AG04450 (cell line): ENCODE measurements around the gene MRC1. TPM values are rescaled to one million over a fixed set of nuclear protein-coding genes. Genes with fewer than 3 reads are reported as not detected.

Source experiments
- CTCF ChIA-PET: fragments of 300-600, 350-600 bp; formaldehyde crosslinking; extraction: SDS; loops from one replicate; lab custom pipeline; 2022; ENCODE audit warnings: antibody characterized with exemption, inconsistent platforms; lab: Charles Lee
- POLR2A ChIA-PET: fragments of 350-600 bp; formaldehyde crosslinking; extraction: SDS; loops from one replicate; lab custom pipeline; 2021; ENCODE audit warnings: antibody characterized with exemption, inconsistent platforms; lab: Yijun Ruan, JAX
- DNase-seq: peaks from one replicate; pipeline ENCODE4 v3.0.0-alpha.2; 2011; ENCODE audit warnings: low read depth, low spot score
- H3K27ac ChIP-seq: one replicate; pipeline ENCODE4 v1.5.1; 2012; ENCODE audit warnings: low read depth, low read length, control low read depth
- H3K27me3 ChIP-seq: one replicate; pipeline ENCODE4 v1.6.0; 2012; ENCODE audit warnings: low read length; ENCODE audit not compliant: control insufficient read depth, insufficient read depth
- H3K4me3 ChIP-seq: 2 replicates; pipeline ENCODE4 v1.5.1; 2011; ENCODE audit warnings: mild to moderate bottlenecking, low read depth, low read length, control low read depth
- H3K9me3 ChIP-seq: 2 replicates; pipeline ENCODE4 v1.5.1; 2012; ENCODE audit warnings: low read length; ENCODE audit not compliant: control insufficient read depth, insufficient read depth
- polyA plus RNA-seq: library from polyadenylated mRNA; depleted of rRNA; stranded (reverse); fragments of >200 nt; gene quantifications from 2 replicates; pipeline ENCODE4 v1.2.3, GENCODE V29; 2011
- TF ChIP-seq, protein P1 (sequence below): IDR thresholded peaks from 2 replicates; pipeline ENCODE4 v1.5.1; 2011; ENCODE audit warnings: low read depth, low read length, control low read depth, inconsistent platforms

MRC1 gene
- polyA plus RNA-seq, 1 experiment, result not detected

- CTCF ChIA-PET, result interaction anchor here (0.5 to 9.4 kb wide), 28 partner anchors 8 to 465 kb away, joined by 3 to 153 read pairs (median 5); no protein-coding TSS in a partner anchor
- POLR2A ChIA-PET, result no interaction called here
- Histone ChIP-seq H3K27me3 (peaks cover 2% of the 10 kb centered on the region), H3K27ac (no peak overlapping the region), H3K9me3 (no peaks in the 10 kb centered on the region), H3K4me3 (no peak overlapping the region)
- TF ChIP-seq, protein P1, sequence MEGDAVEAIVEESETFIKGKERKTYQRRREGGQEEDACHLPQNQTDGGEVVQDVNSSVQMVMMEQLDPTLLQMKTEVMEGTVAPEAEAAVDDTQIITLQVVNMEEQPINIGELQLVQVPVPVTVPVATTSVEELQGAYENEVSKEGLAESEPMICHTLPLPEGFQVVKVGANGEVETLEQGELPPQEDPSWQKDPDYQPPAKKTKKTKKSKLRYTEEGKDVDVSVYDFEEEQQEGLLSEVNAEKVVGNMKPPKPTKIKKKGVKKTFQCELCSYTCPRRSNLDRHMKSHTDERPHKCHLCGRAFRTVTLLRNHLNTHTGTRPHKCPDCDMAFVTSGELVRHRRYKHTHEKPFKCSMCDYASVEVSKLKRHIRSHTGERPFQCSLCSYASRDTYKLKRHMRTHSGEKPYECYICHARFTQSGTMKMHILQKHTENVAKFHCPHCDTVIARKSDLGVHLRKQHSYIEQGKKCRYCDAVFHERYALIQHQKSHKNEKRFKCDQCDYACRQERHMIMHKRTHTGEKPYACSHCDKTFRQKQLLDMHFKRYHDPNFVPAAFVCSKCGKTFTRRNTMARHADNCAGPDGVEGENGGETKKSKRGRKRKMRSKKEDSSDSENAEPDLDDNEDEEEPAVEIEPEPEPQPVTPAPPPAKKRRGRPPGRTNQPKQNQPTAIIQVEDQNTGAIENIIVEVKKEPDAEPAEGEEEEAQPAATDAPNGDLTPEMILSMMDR, result no peak
- no peak for DNase-seq
These were observed 39.5 kb downstream of the MRC1 start for GRCh38 chr10:17848646-17849045.

GRCh38 chr10:17850501-17850900 is 41.4 kb downstream of the MRC1 start:
- ChIA-PET CTCF (interaction anchor here (0.5 to 9.4 kb wide), 6 partner anchors 19 to 388 kb away, joined by 4 to 153 read pairs (median 6); no protein-coding TSS in a partner anchor), POLR2A (no interaction called here)
- DNase-seq, result no peak
- no peaks in the 10 kb centered on the region for H3K9me3 ChIP-seq
- H3K27me3 ChIP-seq, result no peaks in the 10 kb centered on the region
- no peak overlapping the region for H3K27ac ChIP-seq
- TF ChIP-seq, protein P1, result no peak
- no peak overlapping the region for H3K4me3 ChIP-seq

- H3K27me3 ChIP-seq, result no peaks in the 10 kb centered on the region
- no peaks in the 10 kb centered on the region for H3K9me3 ChIP-seq
- no peak overlapping the region for H3K27ac ChIP-seq
- H3K4me3 ChIP-seq, result no peak overlapping the region
- TF ChIP-seq, protein P1, result no peak
- DNase-seq, result no peak
- POLR2A ChIA-PET, result no interaction called here
- CTCF ChIA-PET, result interaction anchor here (9.4 kb wide), 1 partner anchor 365 kb away, joined by 153 read pairs; no protein-coding TSS in a partner anchor
These were observed 42.5 kb downstream of the MRC1 start for GRCh38 chr10:17851611-17852010.

DNA sequence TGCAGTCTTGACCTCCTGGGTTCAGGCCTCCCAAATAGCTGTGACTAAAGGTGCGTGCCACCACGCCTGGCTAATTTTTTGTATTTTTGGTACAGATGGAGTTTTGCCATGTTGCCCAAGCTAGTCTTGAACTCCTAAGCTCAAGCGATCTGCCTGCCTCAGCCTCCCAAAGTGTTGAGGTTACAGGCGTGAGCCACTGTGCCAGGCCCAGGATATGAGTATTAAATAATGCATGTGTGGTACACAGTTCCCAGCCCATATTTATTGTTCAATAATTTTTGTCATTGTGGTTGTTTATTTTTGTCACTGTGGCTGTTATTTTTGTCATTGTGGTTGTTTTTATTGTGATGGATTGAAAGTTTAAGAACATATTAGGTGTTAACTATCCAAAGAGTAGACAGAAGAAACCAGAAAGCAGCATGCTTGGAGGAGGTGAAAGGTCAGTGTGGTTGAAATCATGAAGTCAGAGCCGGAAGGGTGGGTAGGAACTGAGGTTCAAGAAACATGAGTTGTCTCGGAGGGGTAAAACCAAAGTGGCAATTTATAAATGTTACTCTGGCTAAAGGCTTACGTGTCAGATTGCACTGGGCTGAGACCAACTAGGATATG is 45.0 kb downstream of the MRC1 start:
- TF ChIP-seq, protein P1, result no peak
- Histone ChIP-seq H3K4me3 (no peak overlapping the region), H3K27me3 (no peaks in the 10 kb centered on the region), H3K27ac (no peak overlapping the region), H3K9me3 (no peaks in the 10 kb centered on the region)
- ChIA-PET CTCF (interaction anchor here (0.6 to 1.2 kb wide), 2 partner anchors 363 to 680 kb away, joined by 4 read pairs; no protein-coding TSS in a partner anchor), POLR2A (no interaction called here)
- DNase-seq, result no peak

DNA sequence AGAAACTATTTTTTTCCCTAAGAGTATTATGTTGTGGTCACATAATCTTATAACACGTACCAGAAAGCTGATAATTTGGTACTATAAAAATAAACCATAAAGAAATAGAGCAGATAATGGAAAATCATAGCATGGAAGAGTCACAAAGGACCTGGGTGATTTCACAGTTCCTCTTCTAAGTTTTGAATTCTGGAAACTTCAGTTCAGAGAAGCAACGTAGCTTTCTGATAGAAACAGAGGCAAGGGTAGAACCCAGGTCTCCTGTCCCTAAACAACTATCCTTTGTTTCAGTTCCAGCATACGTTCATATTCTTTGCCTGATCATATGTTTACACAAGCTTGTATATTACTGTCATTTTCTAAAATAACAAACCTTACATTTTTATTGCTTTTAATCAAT is 47.9 kb downstream of the MRC1 start:
- Histone ChIP-seq H3K27ac (no peak overlapping the region), H3K9me3 (no peaks in the 10 kb centered on the region), H3K4me3 (no peak overlapping the region), H3K27me3 (peaks cover 4% of the 10 kb centered on the region)
- TF ChIP-seq, protein P1, result no peak
- ChIA-PET CTCF (interaction anchor here (1.2 kb wide), 1 partner anchor 9 kb away, joined by 4 read pairs; no protein-coding TSS in a partner anchor), POLR2A (no interaction called here)
- no peak for DNase-seq
